AG04449 (cell line): Measurements from ENCODE around the gene ARID3B.
"Not testable (repeated sequence)": the region's sequence is repeated elsewhere in the genome, so short reads cannot be mapped to it uniquely, and the experiment has no call there.

Experiments
- CTCF ChIA-PET: fragments of 350-600 bp; formaldehyde crosslinking; extraction: SDS; loops from one replicate; lab custom pipeline; 2021; ENCODE audit warnings: antibody characterized with exemption; lab: Yijun Ruan, JAX
- POLR2A ChIA-PET: fragments of 400-600, 350-600 bp; formaldehyde crosslinking; extraction: SDS; loops from one replicate; lab custom pipeline; 2020; ENCODE audit warnings: antibody characterized with exemption, inconsistent platforms; lab: Yijun Ruan, JAX
- DNase-seq: peaks from one replicate; pipeline ENCODE4 v3.0.0-alpha.2; 2010; ENCODE audit warnings: low read depth, low spot score
- H3K4me3 ChIP-seq: 2 replicates; pipeline ENCODE4 v1.5.1; 2011; ENCODE audit warnings: low read depth, mild to moderate bottlenecking, control low read depth, low read length
- CTCF ChIP-seq: IDR thresholded peaks from one replicate; pipeline ENCODE4 v1.5.1; 2011; ENCODE audit warnings: mild to moderate bottlenecking, moderate library complexity, low read length, control low read depth, inconsistent platforms; ENCODE audit not compliant: insufficient read depth; ENCODE audit errors: missing control alignments

Gene ARID3B

DNA sequence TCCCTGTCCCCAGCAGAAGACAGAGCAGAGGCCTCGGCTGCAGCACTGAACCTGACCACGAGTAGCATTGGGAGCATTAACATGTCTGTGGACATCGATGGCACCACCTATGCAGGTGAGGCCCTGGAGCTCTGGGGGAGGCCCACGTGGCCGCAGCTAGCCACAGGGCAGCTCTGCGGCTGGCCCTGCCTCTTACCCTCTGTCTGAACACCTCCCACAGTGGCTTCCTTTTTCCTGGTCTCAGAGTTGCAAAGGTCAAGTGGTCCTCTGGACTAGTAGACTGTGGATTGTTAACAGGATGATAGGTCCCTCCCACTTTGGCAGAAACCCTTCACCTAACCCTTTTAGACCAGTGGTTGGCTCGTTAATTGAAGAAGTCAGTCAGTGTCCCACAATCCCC is 52.1 kb downstream of the ARID3B start:
- ChIA-PET POLR2A (no interaction called here), CTCF (no interaction called here)
- no peak for DNase-seq
- no peak for TF ChIP-seq CTCF
- no peak overlapping the region for H3K4me3 ChIP-seq

DNA sequence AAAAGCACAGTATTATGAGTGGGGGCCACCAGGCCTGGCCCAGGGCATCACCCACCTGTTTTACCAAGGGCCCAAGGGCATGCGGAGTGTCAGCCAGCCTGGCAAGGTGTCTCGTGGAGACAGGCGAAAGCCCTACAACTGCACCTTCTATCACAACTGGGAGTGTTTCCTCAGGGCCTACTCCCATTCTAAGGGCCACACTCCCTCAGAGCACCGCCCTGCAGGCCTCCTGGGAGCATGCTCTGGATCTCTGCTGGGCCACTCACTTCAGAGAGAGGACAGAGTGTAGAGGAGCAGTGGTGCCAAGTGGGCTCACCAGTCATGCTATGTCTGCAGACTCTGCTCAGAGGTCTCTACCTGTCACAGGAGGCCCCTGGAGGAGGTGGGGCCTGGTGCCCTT is 53.4 kb downstream of the ARID3B start:
- CTCF ChIA-PET, result no interaction called here

GRCh38 chr15:74595271-74595670 is 54.3 kb downstream of the ARID3B start:
- no peak for TF ChIP-seq CTCF
- DNase-seq, result no peak
- no peak overlapping the region for H3K4me3 ChIP-seq
- ChIA-PET CTCF (interaction anchor here (1.2 kb wide), 1 partner anchor 13 kb away, joined by 3 read pairs; no protein-coding TSS in a partner anchor), POLR2A (no interaction called here)

More for the DNA sequence above, 53.4 kb downstream of the ARID3B start:
- POLR2A ChIA-PET, result no interaction called here
- TF ChIP-seq CTCF, result no peak
- no peak for DNase-seq
- H3K4me3 ChIP-seq, result no peak overlapping the region

- H3K4me3 ChIP-seq, POLR2A ChIA-PET, DNase-seq, CTCF ChIA-PET: not testable (repeated sequence)
Observed at GRCh38 chr15:74596736-74597135, 55.7 kb downstream of the ARID3B start.

DNA sequence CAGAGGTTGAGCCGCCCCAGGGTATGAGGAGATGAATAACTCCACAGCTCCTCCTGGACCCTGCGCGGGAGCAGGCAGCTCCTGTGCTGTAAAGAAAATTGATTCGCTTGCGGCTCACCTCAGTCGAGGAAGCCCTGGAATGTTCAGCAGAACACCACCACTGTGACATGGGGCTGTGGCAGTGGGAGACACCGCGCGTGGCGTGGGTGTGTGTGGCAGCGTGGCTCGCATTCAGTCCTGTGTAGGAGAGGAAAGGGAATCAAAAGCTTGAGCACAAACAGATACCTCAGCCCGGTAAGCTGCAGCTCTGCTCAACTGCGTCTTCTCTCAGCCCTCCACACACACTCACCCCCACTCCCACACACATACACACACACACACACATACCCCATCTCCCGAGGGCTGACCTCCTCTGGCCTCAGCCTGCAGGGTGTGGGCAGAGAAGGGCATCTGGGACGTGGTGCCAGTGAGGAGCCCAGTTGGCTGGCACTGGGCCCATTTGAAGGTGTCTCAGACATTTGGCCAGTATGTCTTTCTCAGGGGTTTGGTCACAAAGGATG is 56.2 kb downstream of the ARID3B start:
- not testable (repeated sequence) for DNase-seq, H3K4me3 ChIP-seq
- ChIA-PET CTCF (interaction anchor here (1.1 to 2.2 kb wide), 4 partner anchors 38 to 222 kb away, joined by 3 to 12 read pairs (median 3); no protein-coding TSS in a partner anchor), POLR2A (interaction anchor here (1.2 to 2.6 kb wide), 3 partner anchors 17 to 27 kb away, joined by 3 to 22 read pairs (median 6); partner anchors contain the start of gene CLK3)

DNA sequence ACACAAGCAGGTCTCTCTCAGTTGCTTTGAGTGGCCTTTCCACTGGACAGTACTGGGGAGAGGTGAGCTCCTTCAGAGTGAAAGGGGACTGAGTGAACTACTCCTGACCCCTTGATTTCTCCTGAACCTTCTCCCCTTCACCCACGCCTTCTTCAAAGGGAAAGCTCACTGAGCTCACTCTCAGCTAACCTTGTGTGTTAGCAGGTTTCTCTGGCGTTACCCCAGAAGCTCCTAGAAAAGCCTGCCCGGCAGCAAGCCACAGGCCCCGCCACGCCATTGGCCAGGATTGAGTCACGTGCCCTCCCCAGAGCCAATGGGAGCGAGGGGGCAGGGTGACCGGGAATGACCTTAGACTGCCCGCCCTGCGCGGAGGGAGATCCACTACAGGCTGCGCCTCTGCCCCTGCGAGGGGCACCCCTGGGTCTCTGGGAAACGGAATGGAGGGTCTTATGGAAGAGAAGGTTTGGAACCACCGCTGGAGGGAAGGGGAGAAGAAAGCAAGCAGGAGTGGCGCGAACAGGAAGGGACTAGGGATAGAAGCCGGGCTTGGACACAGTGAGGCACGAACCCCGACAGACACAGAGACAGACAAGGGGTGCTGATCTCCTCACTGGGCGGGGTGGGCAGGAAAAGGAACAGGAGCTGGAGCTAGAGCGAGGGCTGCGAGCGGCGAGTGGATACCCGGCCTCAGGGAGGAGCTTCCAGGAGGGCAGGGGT is 57.3 kb downstream of the ARID3B start:
- peak overlapping the region; percentile 75 for H3K4me3 ChIP-seq
- TF ChIP-seq CTCF, result no peak
- peak; percentile 23 for DNase-seq
- POLR2A ChIA-PET, result interaction anchor here (0.6 to 2.6 kb wide), 8 partner anchors 13 to 137 kb away, joined by 3 to 22 read pairs (median 4); partner anchors contain the start of genes ARID3B and CLK3
- CTCF ChIA-PET, result interaction anchor here (0.7 to 2.2 kb wide), 7 partner anchors 9 to 225 kb away, joined by 3 to 12 read pairs (median 3); no protein-coding TSS in a partner anchor

DNA sequence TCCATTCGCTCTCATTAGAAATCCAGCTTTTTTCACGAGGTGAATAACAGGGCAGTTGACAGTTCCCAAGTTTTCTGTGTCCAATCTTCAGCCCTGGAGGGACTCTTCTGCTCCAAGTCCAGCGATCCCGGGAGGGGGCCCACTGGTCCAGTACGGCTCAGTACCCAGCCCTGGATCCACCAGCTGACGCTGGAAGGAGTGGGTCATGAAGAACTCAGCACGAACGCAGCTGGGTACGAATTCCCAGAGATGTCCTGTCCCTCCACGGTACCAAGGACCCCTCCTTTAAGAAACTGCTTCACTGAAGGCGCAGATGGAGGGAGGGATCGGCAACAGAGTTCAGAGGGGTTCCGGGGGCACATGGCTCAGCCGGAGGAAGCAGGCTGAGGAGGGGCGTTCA is 58.1 kb downstream of the ARID3B start:
- ChIA-PET CTCF (interaction anchor here (0.7 to 2.2 kb wide), 5 partner anchors 9 to 224 kb away, joined by 3 to 12 read pairs (median 4); no protein-coding TSS in a partner anchor), POLR2A (interaction anchor here (1.0 to 2.6 kb wide), 5 partner anchors 12 to 58 kb away, joined by 3 to 22 read pairs (median 6); partner anchors contain the start of genes ARID3B and CLK3)
- DNase-seq, result no peak
- no peak for TF ChIP-seq CTCF
- peak overlapping the region; percentile 75 for H3K4me3 ChIP-seq
